NCI-H1092 treated with DMSO at 0.1 percent for 48 hours (cell line): ENCODE results near the gene TREML4.
"Not testable (repeated sequence)": the region's sequence is repeated elsewhere in the genome, so short reads cannot be mapped to it uniquely, and the experiment has no call there.

Experiments
- DNase-seq: peaks from one replicate; lab custom pipeline; 2025; lab: John Stamatoyannopoulos, UW

TREML4 gene

GRCh38 chr6:41228096-41228495 lies at the start of gene TREML4:
Gene TREML4 (plus strand): TSS chr6:41228349. CDS start chr6:41228428, 79 bp downstream.
- no peak for DNase-seq

GRCh38 chr6:41179163-41179562 lies 49.0 kb upstream of the TREML4 start:
- DNase-seq, result no peak

GRCh38 chr6:41181566-41181965 lies 46.6 kb upstream of the TREML4 start:
- no peak for DNase-seq

GRCh38 chr6:41182069-41183034 lies 45.8 kb upstream of the TREML4 start:
- DNase-seq, result peak; percentile 46

- no peak for DNase-seq
Observed at GRCh38 chr6:41184761-41185160, 43.4 kb upstream of the TREML4 start.

- DNase-seq, result no peak
Observed at GRCh38 chr6:41186031-41186562, 42.1 kb upstream of the TREML4 start.

GRCh38 chr6:41187924-41188886 lies 39.9 kb upstream of the TREML4 start:
- no peak for DNase-seq

- not testable (repeated sequence) for DNase-seq
Observed at GRCh38 chr6:41189046-41189445, 39.1 kb upstream of the TREML4 start.

GRCh38 chr6:41189967-41190366 lies 38.2 kb upstream of the TREML4 start:
- DNase-seq, result no peak

GRCh38 chr6:41190791-41191190 lies 37.4 kb upstream of the TREML4 start:
- DNase-seq, result no peak

- DNase-seq, result no peak
Observed at GRCh38 chr6:41191569-41191968, 36.6 kb upstream of the TREML4 start.

- no peak for DNase-seq
Observed at GRCh38 chr6:41193171-41193734, 34.9 kb upstream of the TREML4 start.

GRCh38 chr6:41193884-41194283 lies 34.3 kb upstream of the TREML4 start:
- no peak for DNase-seq

- DNase-seq, result no peak
Observed at GRCh38 chr6:41194386-41194785, 33.8 kb upstream of the TREML4 start.

GRCh38 chr6:41197234-41197633 lies 30.9 kb upstream of the TREML4 start:
- DNase-seq, result no peak

- no peak for DNase-seq
Observed at GRCh38 chr6:41199552-41200246, 28.4 kb upstream of the TREML4 start.

- no peak for DNase-seq
Observed at GRCh38 chr6:41200296-41200900, 27.8 kb upstream of the TREML4 start.

- DNase-seq, result no peak
Observed at GRCh38 chr6:41200901-41201763, 27.0 kb upstream of the TREML4 start, which contains the start of gene TREML2. Gene TREML2 (minus strand): TSS chr6:41201149. CDS start chr6:41201008, 141 bp downstream.

GRCh38 chr6:41201764-41202173 lies 26.4 kb upstream of the TREML4 start:
- DNase-seq, result no peak

- no peak for DNase-seq
Observed at GRCh38 chr6:41204156-41204555, 24.0 kb upstream of the TREML4 start.
